ENCODE measurements around the gene RIN3. TPM values are rescaled to one million over a fixed set of nuclear protein-coding genes. Genes with fewer than 3 reads are reported as not detected.

The RIN3 gene
- total RNA-seq, 1 experiment from 2014 or later: 1.5 TPM

DNA sequence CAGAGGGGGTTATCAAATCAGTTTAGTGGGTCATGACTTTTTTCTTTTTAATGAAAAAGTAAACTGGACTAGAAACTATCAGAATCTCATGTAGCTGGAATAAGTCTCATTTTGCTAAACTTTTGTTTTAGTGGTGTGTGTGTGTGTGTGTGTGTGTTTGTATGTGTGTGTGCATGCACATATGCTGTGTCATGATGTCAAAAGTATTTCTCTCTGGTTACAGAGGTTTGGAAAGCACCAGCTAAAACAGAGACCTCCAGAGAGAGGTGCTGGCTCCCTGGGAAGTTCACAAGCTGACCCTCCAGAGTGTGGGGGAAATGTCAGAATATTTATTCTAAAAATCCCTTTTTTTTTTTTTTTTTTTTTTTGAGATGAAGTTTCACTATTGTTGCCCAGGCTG lies 120.1 kb downstream of the RIN3 start:
- Histone ChIP-seq H3K23me2 (ENCODE audit: insufficient read length, low read depth, low read length, poor library complexity, severe bottlenecking) (no peaks in the 10 kb centered on the region), H3K9ac (ENCODE audit: extremely low read depth, insufficient read length, low read length) (no peak overlapping the region), H4K8ac (replicated peaks; ENCODE audit: insufficient read length, low read depth, low read length) (no peak overlapping the region), H3K27ac (ENCODE audit: insufficient read length, low read depth, low read length) (no peak overlapping the region), H3K56ac (ENCODE audit: insufficient read length, low read depth, low read length) (no peak overlapping the region), H3K4me1 (ENCODE audit: insufficient read depth, low read length) (no peaks in the 10 kb centered on the region; the same call in 1 of the 2 replicates), H3K18ac (ENCODE audit: insufficient read length, low read depth, low read length) (no peak overlapping the region), H2BK5ac (ENCODE audit: insufficient read length, low read length) (no peak overlapping the region), H4K20me1 (ENCODE audit: control insufficient read depth, insufficient read depth, insufficient read length) (no peaks in the 10 kb centered on the region), H2BK12ac (ENCODE audit: insufficient read length, low read depth, low read length) (no peak overlapping the region), H4K91ac (ENCODE audit: insufficient read length, low read depth, low read length) (no peak overlapping the region), H2AK5ac (ENCODE audit: insufficient read length, low read length) (no peak overlapping the region), H2BK120ac (ENCODE audit: low read depth, low read length, poor library complexity, severe bottlenecking) (no peak overlapping the region), H3T11ph (ENCODE audit: low read length) (no peak overlapping the region), H3K79me1 (ENCODE audit: insufficient read depth, low read depth, low read length, poor library complexity, severe bottlenecking) (no peaks in the 10 kb centered on the region), H4K5ac (ENCODE audit: insufficient read length, low read depth, low read length) (no peak overlapping the region), H3K4me2 (ENCODE audit: insufficient read depth, insufficient read length, low read length) (no peak overlapping the region), H3K9me3 (ENCODE audit: control insufficient read depth, low read depth, low read length) (no peaks in the 10 kb centered on the region), H3K23ac (ENCODE audit: insufficient read length, low read depth, low read length) (no peak overlapping the region), H3K14ac (ENCODE audit: insufficient read depth, low read length) (no peak overlapping the region), H2BK15ac (ENCODE audit: low read depth, low read length) (no peak overlapping the region), H3K27me3 (ENCODE audit: insufficient read depth, low read length) (no peaks in the 10 kb centered on the region), H2BK20ac (ENCODE audit: low read depth, low read length, poor library complexity, severe bottlenecking) (no peak overlapping the region), H2AFZ (ENCODE audit: low read length) (no peak overlapping the region), H3K4ac (ENCODE audit: low read depth, low read length) (no peak overlapping the region), H3K79me2 (ENCODE audit: insufficient read depth, low read length) (no peaks in the 10 kb centered on the region)
- Mint-ChIP-seq H3K36me3 (ENCODE audit: insufficient read depth in 1 of 3, low read depth in 3 of 3) (no peaks in the 10 kb centered on the region), H3K4me3 (no peak overlapping the region), H3K4me1 (peaks cover 11 to 18% of the 10 kb centered on the region in 2 experiments), H3K9me3 (no peaks in the 10 kb centered on the region), H3K27me3 (ENCODE audit: low read depth) (no peaks in the 10 kb centered on the region; the same call in none of the 2 replicates), H3K27ac (no peak overlapping the region; a peak in 1 of 7 replicates)
- TF ChIP-seq, protein P1, sequence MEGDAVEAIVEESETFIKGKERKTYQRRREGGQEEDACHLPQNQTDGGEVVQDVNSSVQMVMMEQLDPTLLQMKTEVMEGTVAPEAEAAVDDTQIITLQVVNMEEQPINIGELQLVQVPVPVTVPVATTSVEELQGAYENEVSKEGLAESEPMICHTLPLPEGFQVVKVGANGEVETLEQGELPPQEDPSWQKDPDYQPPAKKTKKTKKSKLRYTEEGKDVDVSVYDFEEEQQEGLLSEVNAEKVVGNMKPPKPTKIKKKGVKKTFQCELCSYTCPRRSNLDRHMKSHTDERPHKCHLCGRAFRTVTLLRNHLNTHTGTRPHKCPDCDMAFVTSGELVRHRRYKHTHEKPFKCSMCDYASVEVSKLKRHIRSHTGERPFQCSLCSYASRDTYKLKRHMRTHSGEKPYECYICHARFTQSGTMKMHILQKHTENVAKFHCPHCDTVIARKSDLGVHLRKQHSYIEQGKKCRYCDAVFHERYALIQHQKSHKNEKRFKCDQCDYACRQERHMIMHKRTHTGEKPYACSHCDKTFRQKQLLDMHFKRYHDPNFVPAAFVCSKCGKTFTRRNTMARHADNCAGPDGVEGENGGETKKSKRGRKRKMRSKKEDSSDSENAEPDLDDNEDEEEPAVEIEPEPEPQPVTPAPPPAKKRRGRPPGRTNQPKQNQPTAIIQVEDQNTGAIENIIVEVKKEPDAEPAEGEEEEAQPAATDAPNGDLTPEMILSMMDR (conservative IDR thresholded peaks at IDR 0.05): no peak
- DNase-seq: no peak
